ENCODE results near the gene NUDCD2.
"Not testable (repeated sequence)": the region's sequence is repeated elsewhere in the genome, so short reads cannot be mapped to it uniquely, and the experiment has no call there.

NUDCD2 gene

DNA sequence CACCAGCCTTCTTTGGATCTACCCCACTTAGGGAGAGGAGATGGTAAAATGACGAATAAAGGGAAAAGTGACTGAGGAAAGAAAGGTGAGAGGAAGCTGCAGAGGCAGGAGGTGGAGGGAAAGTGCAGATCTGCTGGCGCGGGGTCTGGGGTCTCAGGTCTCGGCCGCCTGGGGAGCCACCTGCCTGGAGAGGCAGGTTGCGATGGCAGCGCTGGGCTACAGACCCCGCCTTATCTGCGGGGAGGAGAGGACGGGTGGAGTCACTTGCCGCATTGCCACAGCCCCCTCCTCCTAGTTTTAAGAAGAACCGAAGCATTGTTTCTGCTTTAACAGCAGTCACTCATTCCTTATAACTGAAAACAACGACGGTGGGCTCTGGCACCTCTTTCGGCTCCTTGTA lies 44.2 kb downstream of the NUDCD2 start:
- DNase-seq: not testable (repeated sequence)

GRCh38 chr5:163410505-163410904 lies 49.4 kb downstream of the NUDCD2 start:
- DNase-seq: no peak

DNA sequence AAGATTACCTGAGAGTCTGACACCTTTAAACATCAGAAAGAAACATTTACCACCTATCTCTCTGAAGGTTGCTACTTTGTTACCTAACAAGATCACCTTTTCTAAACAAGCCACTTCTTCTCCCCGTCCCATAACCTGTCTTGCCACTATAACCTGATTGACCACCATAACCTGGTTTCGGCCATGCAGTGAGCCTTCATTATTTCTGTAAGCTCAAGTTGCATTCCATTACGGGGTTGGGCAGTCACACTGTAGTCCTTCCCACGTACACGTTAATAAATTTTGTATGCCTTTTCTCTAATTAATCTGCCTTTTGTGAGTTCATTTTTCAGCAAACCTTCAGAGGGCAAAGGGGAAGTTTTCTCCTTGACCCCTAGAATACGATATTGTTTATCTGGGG lies 50.5 kb downstream of the NUDCD2 start:
- no peak for DNase-seq

- no peak for DNase-seq
Observed at GRCh38 chr5:163408311-163408923, 51.5 kb downstream of the NUDCD2 start.

DNA sequence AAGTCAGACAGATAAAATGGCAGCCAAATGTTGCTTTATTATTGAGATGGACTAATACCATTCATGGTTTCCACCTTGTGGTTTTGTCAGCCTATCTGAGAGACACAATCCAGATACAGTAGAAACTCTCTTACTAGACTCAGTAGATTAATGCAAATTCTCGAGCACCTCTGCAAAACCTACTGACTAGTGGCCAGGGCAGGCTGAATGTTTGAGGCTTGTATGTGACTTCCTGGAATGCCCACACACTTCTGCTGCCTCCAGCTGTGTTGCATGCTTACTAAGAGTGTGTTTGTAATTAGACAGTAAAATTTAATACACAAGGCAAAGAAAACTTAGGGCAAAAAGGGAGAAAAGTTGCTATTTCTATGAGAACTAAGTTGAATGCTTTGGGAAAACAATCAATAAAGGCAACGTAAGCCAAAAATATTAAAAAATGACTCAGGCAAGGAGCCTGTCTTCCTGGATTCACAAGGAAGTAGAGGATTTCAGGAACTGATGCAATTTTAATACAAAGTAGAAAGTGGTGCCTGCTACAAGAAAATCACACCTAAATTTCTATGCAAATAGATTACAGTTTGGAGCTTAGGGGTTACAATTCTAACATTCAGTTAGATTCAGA lies 52.8 kb downstream of the NUDCD2 start:
- DNase-seq: no peak

DNA sequence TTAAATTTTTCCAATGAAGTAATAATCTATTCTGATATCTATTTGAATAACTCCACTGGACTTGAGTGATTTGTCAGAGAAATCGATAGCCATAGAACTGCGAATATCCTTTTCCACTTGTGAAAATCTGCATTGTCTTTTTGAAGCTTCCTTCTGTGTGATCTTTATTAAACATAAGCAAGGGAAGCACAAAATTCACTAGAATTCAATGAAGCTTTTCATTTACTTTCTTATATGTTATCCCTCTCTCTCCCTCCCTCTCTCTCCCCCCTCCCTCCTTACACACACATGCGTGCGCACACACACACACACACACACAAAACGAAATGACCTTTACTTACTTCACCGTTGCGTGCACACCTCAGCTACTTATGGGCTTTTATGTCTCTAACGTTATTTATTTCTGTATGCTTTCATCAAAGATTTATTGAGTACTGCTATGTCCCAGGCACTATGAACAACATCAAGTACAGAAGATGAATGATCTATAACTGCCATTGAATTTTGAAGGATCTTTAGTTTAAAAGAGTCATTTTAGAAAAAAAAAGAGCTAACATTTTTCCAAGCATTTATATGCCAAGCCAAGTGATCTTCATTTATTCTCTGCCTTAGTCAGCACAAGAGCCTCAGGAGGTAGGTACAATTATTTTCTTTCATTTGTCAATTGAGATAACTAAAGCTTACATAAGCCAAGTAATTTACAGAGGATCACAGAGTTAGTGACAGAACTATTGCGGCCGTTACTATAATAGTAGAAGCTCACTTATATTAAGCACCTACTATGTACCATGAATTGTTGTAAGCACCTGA lies 55.3 kb downstream of the NUDCD2 start:
- DNase-seq: no peak

- DNase-seq: no peak
Observed at GRCh38 chr5:163402007-163402406, 57.9 kb downstream of the NUDCD2 start.

DNA sequence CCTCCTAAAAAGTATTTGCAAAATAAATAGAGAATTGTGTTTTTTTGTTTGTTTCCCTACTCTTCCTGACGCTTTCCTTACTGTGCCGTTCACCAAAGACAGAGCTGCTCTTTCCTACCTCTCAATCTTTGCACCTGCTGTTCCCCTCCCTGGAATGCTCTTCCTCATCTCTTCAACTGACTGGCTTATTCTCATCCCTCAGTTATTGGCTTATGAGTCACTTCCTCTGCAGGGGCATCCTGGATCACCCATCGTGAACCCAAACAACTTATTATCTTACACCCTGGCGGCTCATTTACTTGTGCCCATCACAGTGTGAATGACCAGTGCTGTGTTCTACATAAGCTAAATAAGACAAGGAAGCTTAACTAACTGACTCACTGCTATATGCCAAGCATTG lies 58.6 kb downstream of the NUDCD2 start:
- no peak for DNase-seq

- DNase-seq: no peak
Observed at GRCh38 chr5:163399923-163400322, 60.0 kb downstream of the NUDCD2 start.

GRCh38 chr5:163397354-163397753 lies 62.5 kb downstream of the NUDCD2 start:
- DNase-seq: no peak

GRCh38 chr5:163396818-163397340 lies 63.0 kb downstream of the NUDCD2 start:
- not testable (repeated sequence) for DNase-seq
